ENCODE results near the gene HSD3B2. TPM values are rescaled to one million over a fixed set of nuclear protein-coding genes. Genes with fewer than 3 reads are reported as not detected.

Gene HSD3B2
- polyA plus RNA-seq, 1 donor (not counting 4 experiments of a cell fraction or from before 2014, with no cell fraction given), result not detected

GRCh38 chr1:119440721-119441307 lies 25.9 kb downstream of the HSD3B2 start:
- H3K9me1 ChIP-seq (ENCODE audit: control insufficient read depth, extremely low read depth, insufficient read depth, low read length), result no peaks in the 10 kb centered on the region
- no peak overlapping the region for H3K27ac ChIP-seq (ENCODE audit: control insufficient read depth, insufficient read depth, low read length)
- H4K20me1 ChIP-seq (ENCODE audit: control insufficient read depth, extremely low read depth, insufficient read depth, low read length), result no peaks in the 10 kb centered on the region
- peaks cover 5% of the 10 kb centered on the region for H3K4me1 ChIP-seq (ENCODE audit: control insufficient read depth, extremely low read depth, insufficient read depth, low read length)
- DNase-seq (ENCODE audit: low read depth, low spot score) (no peak), FAIRE-seq (no peak)
- TF ChIP-seq CTCF (optimal IDR thresholded peaks at IDR 0.05 in 1 of 3, IDR thresholded peaks at IDR 0.05 in 1 of 3, conservative IDR thresholded peaks at IDR 0.05 in 1 of 3; ENCODE audit: extremely low read depth in 1 of 3, insufficient read depth in 2 of 3, low read length in 3 of 3), result no peak
- TF ChIP-seq EZH2 (IDR thresholded peaks at IDR 0.05; ENCODE audit: low read length), result no peak
- no peak overlapping the region for H3K9ac ChIP-seq (ENCODE audit: control insufficient read depth, extremely low read depth, insufficient read depth, low read length)
- no peaks in the 10 kb centered on the region for H3K27me3 ChIP-seq (ENCODE audit: control insufficient read depth, extremely low read depth, insufficient read depth, low read length)
- H3K4me2 ChIP-seq (ENCODE audit: control insufficient read depth, extremely low read depth, insufficient read depth, low read depth, low read length), result no peak overlapping the region
- dilution Hi-C loops (cut with MboI; ENCODE audit: extremely low pct_ligation_motif_present, low sequenced_read_pairs), result no loop called here
- no peak overlapping the region for H3K4me3 ChIP-seq (ENCODE audit: control insufficient read depth in 2 of 3, extremely low read depth in 1 of 3, insufficient read depth in 2 of 3, low read depth in 1 of 3, low read length in 3 of 3)
- no peak overlapping the region for H2AFZ ChIP-seq (ENCODE audit: control insufficient read depth, low read length)
- no peaks in the 10 kb centered on the region for H3K36me3 ChIP-seq (ENCODE audit: control insufficient read depth in 2 of 2, extremely low read depth in 1 of 2, insufficient read depth in 2 of 2, low read length in 2 of 2)
- H3K9me3 ChIP-seq (ENCODE audit: control insufficient read depth, low read depth, low read length), result no peaks in the 10 kb centered on the region
- H3K79me2 ChIP-seq (ENCODE audit: control insufficient read depth, insufficient read depth, low read length), result no peaks in the 10 kb centered on the region

DNA sequence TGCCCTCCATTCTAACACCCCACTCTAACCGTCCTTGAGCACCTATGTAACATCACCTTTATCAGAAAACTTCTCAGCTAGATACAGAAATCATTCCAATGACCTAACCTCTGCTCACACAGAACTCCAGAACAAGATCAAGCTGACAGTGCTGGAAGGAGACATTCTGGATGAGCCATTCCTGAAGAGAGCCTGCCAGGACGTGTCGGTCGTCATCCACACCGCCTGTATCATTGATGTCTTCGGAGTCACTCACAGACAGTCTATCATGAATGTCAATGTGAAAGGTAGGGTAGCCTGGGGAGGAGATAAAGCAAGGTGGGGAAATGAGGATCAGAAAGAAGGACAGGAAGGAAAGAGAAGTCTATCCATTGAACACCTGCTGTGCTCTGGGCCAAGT lies 27.8 kb downstream of the HSD3B2 start:
- peaks cover 5% of the 10 kb centered on the region for H3K4me1 ChIP-seq (ENCODE audit: control insufficient read depth, extremely low read depth, insufficient read depth, low read length)
- no peak overlapping the region for H3K9ac ChIP-seq (ENCODE audit: control insufficient read depth, extremely low read depth, insufficient read depth, low read length)
- no peak for DNase-seq (ENCODE audit: low read depth, low spot score)
- H3K36me3 ChIP-seq (ENCODE audit: control insufficient read depth in 2 of 2, extremely low read depth in 1 of 2, insufficient read depth in 2 of 2, low read length in 2 of 2), result no peaks in the 10 kb centered on the region
- no peak overlapping the region for H2AFZ ChIP-seq (ENCODE audit: control insufficient read depth, low read length)
- no peaks in the 10 kb centered on the region for H3K27me3 ChIP-seq (ENCODE audit: control insufficient read depth, extremely low read depth, insufficient read depth, low read length)
- no peaks in the 10 kb centered on the region for H3K9me3 ChIP-seq (ENCODE audit: control insufficient read depth, low read depth, low read length)
- no peaks in the 10 kb centered on the region for H3K9me1 ChIP-seq (ENCODE audit: control insufficient read depth, extremely low read depth, insufficient read depth, low read length)
- no peak overlapping the region for H3K27ac ChIP-seq (ENCODE audit: control insufficient read depth, insufficient read depth, low read length)
- H4K20me1 ChIP-seq (ENCODE audit: control insufficient read depth, extremely low read depth, insufficient read depth, low read length), result no peaks in the 10 kb centered on the region
- peak; percentile 59 for FAIRE-seq
- dilution Hi-C loops (cut with MboI; ENCODE audit: extremely low pct_ligation_motif_present, low sequenced_read_pairs), result no loop called here
- H3K4me2 ChIP-seq (ENCODE audit: control insufficient read depth, extremely low read depth, insufficient read depth, low read depth, low read length), result no peak overlapping the region
- H3K4me3 ChIP-seq (ENCODE audit: control insufficient read depth in 2 of 3, extremely low read depth in 1 of 3, insufficient read depth in 2 of 3, low read depth in 1 of 3, low read length in 3 of 3), result no peak overlapping the region
- TF ChIP-seq EZH2 (IDR thresholded peaks at IDR 0.05; ENCODE audit: low read length) (no peak), CTCF (optimal IDR thresholded peaks at IDR 0.05 in 1 of 3, IDR thresholded peaks at IDR 0.05 in 1 of 3, conservative IDR thresholded peaks at IDR 0.05 in 1 of 3; ENCODE audit: extremely low read depth in 1 of 3, insufficient read depth in 2 of 3, low read length in 3 of 3) (no peak)
- H3K79me2 ChIP-seq (ENCODE audit: control insufficient read depth, insufficient read depth, low read length), result no peaks in the 10 kb centered on the region

Data from keratinocyte (primary cell).